Body of pancreas (tissue), 4 donors: ENCODE results near the gene RASSF5. TPM values are rescaled to one million over a fixed set of nuclear protein-coding genes. Genes with fewer than 3 reads are reported as not detected.

Experiments used
- ATAC-seq: fragments of 150-250 bp; one replicate; pipeline ENCODE4 v1.9.1; 2016
- DNase-seq, 4 donors: peaks; one replicate each; pipeline ENCODE4 v3.0.0-alpha.2; 2019
- H3K27ac ChIP-seq, 4 donors: fragments of 200-600 bp; sonication (generic); 1 replicate in 3 of 4; 2 replicates in 1 of 4; pipeline versions ENCODE4 v1.5.1 to v1.6.1; 2016 to 2019; ENCODE audit warnings: mild to moderate bottlenecking in 1 of 4, mixed read lengths in 1 of 4, moderate library complexity in 1 of 4
- H3K27me3 ChIP-seq, 2 donors: fragments of 200-600 bp; sonication (generic); one replicate each; pipeline ENCODE4 v1.6.0; 2016; ENCODE audit warnings: mild to moderate bottlenecking in 1 of 2
- H3K36me3 ChIP-seq, 2 donors: fragments of 200-600 bp; sonication (generic); replicated peaks in 1 of 2; 2 replicates each; pipeline ENCODE4 v1.5.1; 2016; ENCODE audit warnings: low read depth in 2 of 2; ENCODE audit not compliant: insufficient read depth in 1 of 2
- H3K4me1 ChIP-seq: fragments of 200-600 bp; sonication (generic); one replicate; pipeline ENCODE4 v1.6.0; 2016
- H3K4me3 ChIP-seq, 2 donors: fragments of 200-600 bp; sonication (generic); 1 replicate in 1 of 2; 2 replicates in 1 of 2; pipeline ENCODE4 v1.5.1; 2016 to 2019
- H3K9me3 ChIP-seq, 3 donors: fragments of 200-600 bp; sonication (generic); 1 replicate in 2 of 3; 2 replicates in 1 of 3; pipeline ENCODE4 v1.5.1; 2016
- CTCF ChIP-seq, 7 experiments: fragments of 450-650 bp in 4 of 7; fragments of 200-600 bp in 3 of 7; sonication (generic) in 3 of 7; IDR thresholded peaks; one replicate each; pipeline ENCODE4 v1.5.1; 2016 to 2019; ENCODE audit warnings: antibody characterized with exemption in 7 of 7
- POLR2A ChIP-seq, 3 donors: fragments of 450-650 bp; IDR thresholded peaks; one replicate each; pipeline ENCODE4 v1.6.1; 2016; ENCODE audit warnings: antibody characterized with exemption in 3 of 3, mild to moderate bottlenecking in 2 of 3
- WGBS, 2 donors: methylation state at CpG; one replicate each; pipeline ENCODE4 v1.1.5; 2017; 5-methylcytosine and 5-hydroxymethylcytosine counted together
- intact Hi-C: fragments of 100-400 bp; cut with DNase I; formaldehyde crosslinking; loops from one replicate; pipeline ENCODE4 v1.15.1; 2023
- total RNA-seq, 2 donors: library from RNA; depleted of rRNA; stranded (reverse); fragments of >200 nt; gene quantifications; one replicate each; pipeline ENCODE4 v1.1.0, GENCODE V29; 2016

RASSF5 gene
- total RNA-seq, 2 donors from 2014 or later, result 21.5 to 35.9 TPM

GRCh38 chr1:206512851-206513180, 5.5 kb downstream of the RASSF5 start:
- H3K9me3 ChIP-seq, result no peaks in the 10 kb centered on the region
- peaks cover 72% of the 10 kb centered on the region for H3K4me1 ChIP-seq
- DNase-seq (no peak), ATAC-seq (no peak)
- H3K27ac ChIP-seq, result peak overlapping the region; percentile 52 to 81 (median 75)
- intact Hi-C loops, result no loop called here
- no peaks in the 10 kb centered on the region for H3K27me3 ChIP-seq
- TF ChIP-seq POLR2A (IDR thresholded peaks at IDR 0.05) (no peak), CTCF (IDR thresholded peaks at IDR 0.05) (no peak)
- H3K36me3 ChIP-seq, result no peaks in the 10 kb centered on the region
- 78 to 83% methylated on average over 4 of the region's 4 CpGs for WGBS, 2 donors
- no peak overlapping the region for H3K4me3 ChIP-seq

- H3K27ac ChIP-seq, result peak overlapping the region; percentile 52 to 81 (median 75)
- no peaks in the 10 kb centered on the region for H3K36me3 ChIP-seq
- H3K4me1 ChIP-seq, result peaks cover 72% of the 10 kb centered on the region
- ATAC-seq (peak; percentile 58), DNase-seq (peak; percentile 45 to 77 (median 63))
- no peaks in the 10 kb centered on the region for H3K27me3 ChIP-seq
- 23 to 39% methylated on average over 11 of the region's 11 CpGs for WGBS, 2 donors
- H3K4me3 ChIP-seq, result no peak overlapping the region
- TF ChIP-seq CTCF (IDR thresholded peaks at IDR 0.05) (no peak), POLR2A (IDR thresholded peaks at IDR 0.05) (no peak)
- no peaks in the 10 kb centered on the region for H3K9me3 ChIP-seq
- intact Hi-C loops, result no loop called here
Measured at GRCh38 chr1:206513312-206514111, 6.2 kb downstream of the RASSF5 start.

- DNase-seq (no peak), ATAC-seq (no peak)
- H3K4me1 ChIP-seq, result peaks cover 66% of the 10 kb centered on the region
- intact Hi-C loops, result no loop called here
- H3K9me3 ChIP-seq, result no peaks in the 10 kb centered on the region
- H3K27ac ChIP-seq, result peak overlapping the region in 3 of 4 donors; percentile 16 to 81 (median 71)
- TF ChIP-seq POLR2A (IDR thresholded peaks at IDR 0.05) (no peak), CTCF (IDR thresholded peaks at IDR 0.05) (no peak)
- H3K4me3 ChIP-seq, result no peak overlapping the region
- H3K36me3 ChIP-seq, result no peaks in the 10 kb centered on the region
- 47 to 57% methylated on average over 5 of the region's 5 CpGs for WGBS, 2 donors
- no peaks in the 10 kb centered on the region for H3K27me3 ChIP-seq
Measured at GRCh38 chr1:206514813-206515387, 7.6 kb downstream of the RASSF5 start.

- DNase-seq (no peak), ATAC-seq (no peak)
- no peaks in the 10 kb centered on the region for H3K9me3 ChIP-seq
- H3K4me1 ChIP-seq, result peaks cover 66% of the 10 kb centered on the region
- no peaks in the 10 kb centered on the region for H3K36me3 ChIP-seq
- no peaks in the 10 kb centered on the region for H3K27me3 ChIP-seq
- no peak for TF ChIP-seq CTCF (IDR thresholded peaks at IDR 0.05)
- no peak for TF ChIP-seq POLR2A (IDR thresholded peaks at IDR 0.05)
- H3K27ac ChIP-seq, result no peak overlapping the region
- no peak overlapping the region for H3K4me3 ChIP-seq
- 68 to 69% methylated on average over 5 of the region's 5 CpGs for WGBS, 2 donors
- intact Hi-C loops, result no loop called here
Measured at GRCh38 chr1:206516728-206516990, 9.3 kb downstream of the RASSF5 start.

GRCh38 chr1:206517784-206518183, 10.5 kb downstream of the RASSF5 start:
- Histone ChIP-seq H3K4me3 (no peak overlapping the region), H3K4me1 (peaks cover 63% of the 10 kb centered on the region), H3K9me3 (no peaks in the 10 kb centered on the region), H3K27ac (peak overlapping the region in 3 of 4 donors; percentile 56 to 63 (median 56)), H3K36me3 (no peaks in the 10 kb centered on the region), H3K27me3 (no peaks in the 10 kb centered on the region)
- 66 to 81% methylated on average over 8 of the region's 8 CpGs for WGBS, 2 donors
- TF ChIP-seq POLR2A (IDR thresholded peaks at IDR 0.05) (no peak), CTCF (IDR thresholded peaks at IDR 0.05) (no peak)
- intact Hi-C loops, result no loop called here
- ATAC-seq (no peak), DNase-seq (no peak)
